ENCODE results near the gene CSPG4.

DNA sequence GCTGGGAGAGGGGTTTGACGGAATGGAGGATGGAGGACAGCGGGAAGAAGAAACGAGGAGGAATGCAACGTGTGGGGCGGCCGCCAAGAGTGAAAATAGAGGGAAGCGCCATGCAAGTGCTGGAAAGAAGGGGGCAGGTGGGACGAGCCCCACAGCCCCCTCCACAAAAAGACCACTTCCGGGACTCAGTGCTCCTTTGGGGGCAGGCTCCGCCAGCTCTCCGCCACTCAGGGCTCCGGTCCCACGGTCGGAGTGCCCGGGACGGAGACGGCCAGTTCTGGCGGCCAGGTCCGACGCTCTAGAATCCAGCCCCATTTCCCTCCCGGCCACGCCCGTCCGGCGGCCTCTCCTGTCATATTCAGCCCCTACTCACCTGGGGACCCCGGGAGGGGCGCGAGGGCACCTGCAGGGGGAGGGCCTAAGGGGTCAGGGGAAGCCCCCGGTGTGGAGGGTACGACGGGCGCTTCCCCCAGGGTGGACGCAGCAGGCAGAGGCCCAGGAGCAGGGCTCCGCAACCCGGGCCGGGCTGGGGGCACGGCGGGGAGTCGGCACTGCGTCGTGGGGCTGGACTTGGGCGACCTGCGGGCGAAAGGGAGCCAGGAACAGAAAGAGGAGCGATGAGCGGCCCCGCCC, 25.5 kb upstream of the CSPG4 start:
- TF ChIP-seq POLR2AphosphoS5 (IDR thresholded peaks at IDR 0.05; ENCODE audit: borderline replicate concordance, low read depth, low read length) (no peak), EZH2 (IDR thresholded peaks at IDR 0.05) (no peak)
